NCI-H2107 treated with DMSO at 0.1 percent for 48 hours (cell line): ENCODE measurements around the gene GJD4.

ENCODE experiments used
- DNase-seq: peaks from one replicate; lab custom pipeline; 2025; ENCODE audit not compliant: unreplicated experiment; lab: John Stamatoyannopoulos, UW

GJD4 gene

GRCh38 chr10:35650894-35651293, 45.8 kb downstream of the GJD4 start:
- peak; percentile 16 for DNase-seq

GRCh38 chr10:35652824-35653223, 47.7 kb downstream of the GJD4 start:
- DNase-seq: no peak

- no peak for DNase-seq
Observed at GRCh38 chr10:35657621-35658020, 52.5 kb downstream of the GJD4 start.
